Measurements from ENCODE around the gene NUP153. TPM values are rescaled to one million over a fixed set of nuclear protein-coding genes. Genes with fewer than 3 reads are reported as not detected.
A peak's percentile ranks its signal among the peaks of the same experiment; 100 is the strongest.

NUP153 gene
- total RNA-seq, 8 experiments from 2014 or later: 24.3 to 49.1 (median 32.7) TPM

GRCh38 chr6:17672064-17672718, 34.5 kb downstream of the NUP153 start:
- H3K4me1 ChIP-seq (replicated peaks in 1 of 2): no peaks in the 10 kb centered on the region
- in situ Hi-C loops (cut with MboI; ENCODE audit: low pct_unique_long_range_greater_than_20kb in 2 of 9, low sequenced_read_pairs in 9 of 9, unreplicated experiment in 9 of 9): no loop called here
- no peak overlapping the region for H3K27ac ChIP-seq
- WGBS, 10 experiments: 90 to 100% (median 98%) methylated on average over 1 to 7 of the region's 7 CpGs; no CpG with 5 or more reads in 2 of the 10 experiments
- H3K4me3 ChIP-seq: no peak overlapping the region
- no peak for ATAC-seq (replicated peaks in 6 of 8)

- Histone ChIP-seq H3K27ac (no peak overlapping the region), H3K4me3 (no peak overlapping the region), H3K4me1 (replicated peaks in 1 of 2) (no peaks in the 10 kb centered on the region)
- in situ Hi-C loops (cut with MboI; ENCODE audit: low pct_unique_long_range_greater_than_20kb in 2 of 9, low sequenced_read_pairs in 9 of 9, unreplicated experiment in 9 of 9): no loop called here
- ATAC-seq (replicated peaks in 6 of 8): peak in 1 of 8 experiments; percentile 55
- WGBS, 10 experiments: 86 to 100% (median 100%) methylated on average over 1 of the region's 1 CpG; no CpG with 5 or more reads in 4 of the 10 experiments
These were observed 40.1 kb downstream of the NUP153 start for GRCh38 chr6:17666646-17667045.

GRCh38 chr6:17665132-17665531, 41.6 kb downstream of the NUP153 start:
- no peak for ATAC-seq (replicated peaks in 6 of 8)
- Histone ChIP-seq H3K4me1 (replicated peaks in 1 of 2) (no peaks in the 10 kb centered on the region), H3K4me3 (no peak overlapping the region), H3K27ac (no peak overlapping the region)
- WGBS, 10 experiments: 88 to 100% (median 100%) methylated on average over 1 of the region's 1 CpG; no CpG with 5 or more reads in 3 of the 10 experiments
- in situ Hi-C loops (cut with MboI; ENCODE audit: low pct_unique_long_range_greater_than_20kb in 2 of 9, low sequenced_read_pairs in 9 of 9, unreplicated experiment in 9 of 9): no loop called here

GRCh38 chr6:17663226-17663625, 43.5 kb downstream of the NUP153 start:
- 94 to 100% (median 100%) methylated on average over 1 to 4 of the region's 4 CpGs; no CpG with 5 or more reads in 6 of the 10 experiments for WGBS, 10 experiments
- H3K4me1 ChIP-seq (replicated peaks in 1 of 2): no peaks in the 10 kb centered on the region
- in situ Hi-C loops (cut with MboI; ENCODE audit: low pct_unique_long_range_greater_than_20kb in 2 of 9, low sequenced_read_pairs in 9 of 9, unreplicated experiment in 9 of 9): no loop called here
- no peak for ATAC-seq (replicated peaks in 6 of 8)
- H3K27ac ChIP-seq: no peak overlapping the region
- no peak overlapping the region for H3K4me3 ChIP-seq

GRCh38 chr6:17662585-17662984, 44.1 kb downstream of the NUP153 start:
- Histone ChIP-seq H3K27ac (no peak overlapping the region), H3K4me1 (replicated peaks in 1 of 2) (no peaks in the 10 kb centered on the region), H3K4me3 (no peak overlapping the region)
- ATAC-seq (replicated peaks in 6 of 8): no peak
- WGBS, 10 experiments: 83 to 100% (median 94%) methylated on average over 1 to 2 of the region's 2 CpGs; no CpG with 5 or more reads in 2 of the 10 experiments
- in situ Hi-C loops (cut with MboI; ENCODE audit: low pct_unique_long_range_greater_than_20kb in 2 of 9, low sequenced_read_pairs in 9 of 9, unreplicated experiment in 9 of 9): no loop called here

GRCh38 chr6:17656644-17657043, 50.1 kb downstream of the NUP153 start:
- Histone ChIP-seq H3K4me1 (replicated peaks in 1 of 2) (no peaks in the 10 kb centered on the region), H3K27ac (no peak overlapping the region), H3K4me3 (no peak overlapping the region)
- no peak for ATAC-seq (replicated peaks in 6 of 8)
- in situ Hi-C loops (cut with MboI; ENCODE audit: low pct_unique_long_range_greater_than_20kb in 2 of 9, low sequenced_read_pairs in 9 of 9, unreplicated experiment in 9 of 9): no loop called here
- WGBS, 10 experiments: 86 to 100% (median 100%) methylated on average over 1 to 2 of the region's 3 CpGs; no CpG with 5 or more reads in 1 of the 10 experiments

GRCh38 chr6:17656092-17656491, 50.6 kb downstream of the NUP153 start:
- no peaks in the 10 kb centered on the region for H3K4me1 ChIP-seq (replicated peaks in 1 of 2)
- no peak for ATAC-seq (replicated peaks in 6 of 8)
- H3K4me3 ChIP-seq: no peak overlapping the region
- in situ Hi-C loops (cut with MboI; ENCODE audit: low pct_unique_long_range_greater_than_20kb in 2 of 9, low sequenced_read_pairs in 9 of 9, unreplicated experiment in 9 of 9): no loop called here
- WGBS, 10 experiments: 100% methylated on average over 1 of the region's 1 CpG; no CpG with 5 or more reads in 8 of the 10 experiments
- H3K27ac ChIP-seq: no peak overlapping the region

GRCh38 chr6:17653198-17653882, 53.4 kb downstream of the NUP153 start:
- H3K27ac ChIP-seq: no peak overlapping the region
- H3K4me1 ChIP-seq (replicated peaks in 1 of 2): no peaks in the 10 kb centered on the region
- in situ Hi-C loops (cut with MboI; ENCODE audit: low pct_unique_long_range_greater_than_20kb in 2 of 9, low sequenced_read_pairs in 9 of 9, unreplicated experiment in 9 of 9): no loop called here
- peak in 1 of 8 experiments; percentile 22 for ATAC-seq (replicated peaks in 6 of 8)
- H3K4me3 ChIP-seq: no peak overlapping the region
- 0 to 100% (median 67%) methylated on average over 1 to 5 of the region's 5 CpGs; no CpG with 5 or more reads in 1 of the 10 experiments for whole genome bisulfite sequencing, 10 experiments

GRCh38 chr6:17650656-17651309, 55.9 kb downstream of the NUP153 start:
- in situ Hi-C loops (cut with MboI; ENCODE audit: low pct_unique_long_range_greater_than_20kb in 2 of 9, low sequenced_read_pairs in 9 of 9, unreplicated experiment in 9 of 9): no loop called here
- WGBS, 10 experiments: 78 to 100% (median 95%) methylated on average over 1 to 3 of the region's 3 CpGs; no CpG with 5 or more reads in 3 of the 10 experiments
- ATAC-seq (replicated peaks in 6 of 8): no peak
- no peaks in the 10 kb centered on the region for H3K4me1 ChIP-seq (replicated peaks in 1 of 2)
- no peak overlapping the region for H3K27ac ChIP-seq
- no peak overlapping the region for H3K4me3 ChIP-seq

GRCh38 chr6:17648745-17649144, 58.0 kb downstream of the NUP153 start:
- WGBS, 10 experiments: 88 to 100% (median 95%) methylated on average over 1 to 3 of the region's 3 CpGs; no CpG with 5 or more reads in 3 of the 10 experiments
- Histone ChIP-seq H3K27ac (no peak overlapping the region), H3K4me1 (replicated peaks in 1 of 2) (no peaks in the 10 kb centered on the region), H3K4me3 (no peak overlapping the region)
- in situ Hi-C loops (cut with MboI; ENCODE audit: low pct_unique_long_range_greater_than_20kb in 2 of 9, low sequenced_read_pairs in 9 of 9, unreplicated experiment in 9 of 9): no loop called here
- no peak for ATAC-seq (replicated peaks in 6 of 8)

GRCh38 chr6:17640477-17640917, 66.2 kb downstream of the NUP153 start:
- Histone ChIP-seq H3K4me1 (replicated peaks in 1 of 2) (no peaks in the 10 kb centered on the region), H3K27ac (no peak overlapping the region), H3K4me3 (no peak overlapping the region)
- no peak for ATAC-seq (replicated peaks in 6 of 8)
- in situ Hi-C loops (cut with MboI; ENCODE audit: low pct_unique_long_range_greater_than_20kb in 2 of 9, low sequenced_read_pairs in 9 of 9, unreplicated experiment in 9 of 9): no loop called here
- WGBS, 10 experiments: 86 to 100% (median 100%) methylated on average over 1 to 3 of the region's 3 CpGs; no CpG with 5 or more reads in 4 of the 10 experiments

GRCh38 chr6:17638212-17638715, 68.5 kb downstream of the NUP153 start:
- in situ Hi-C loops (cut with MboI; ENCODE audit: low pct_unique_long_range_greater_than_20kb in 2 of 9, low sequenced_read_pairs in 9 of 9, unreplicated experiment in 9 of 9): no loop called here
- H3K27ac ChIP-seq: no peak overlapping the region
- 0 to 100% (median 86%) methylated on average over 1 to 2 of the region's 2 CpGs; no CpG with 5 or more reads in 1 of the 10 experiments for WGBS, 10 experiments

GRCh38 chr6:17635568-17635967, 71.2 kb downstream of the NUP153 start:
- H3K4me1 ChIP-seq (replicated peaks in 1 of 2): no peaks in the 10 kb centered on the region
- no peak overlapping the region for H3K4me3 ChIP-seq
- in situ Hi-C loops (cut with MboI; ENCODE audit: low pct_unique_long_range_greater_than_20kb in 2 of 9, low sequenced_read_pairs in 9 of 9, unreplicated experiment in 9 of 9): no loop called here
- 79 to 100% (median 96%) methylated on average over 2 to 4 of the region's 4 CpGs; no CpG with 5 or more reads in 3 of the 10 experiments for WGBS, 10 experiments
- ATAC-seq (replicated peaks in 6 of 8): no peak
- H3K27ac ChIP-seq: no peak overlapping the region

More at GRCh38 chr6:17638212-17638715, 68.5 kb downstream of the NUP153 start:
- Histone ChIP-seq H3K4me3 (no peak overlapping the region), H3K4me1 (replicated peaks in 1 of 2) (no peaks in the 10 kb centered on the region)
- ATAC-seq (replicated peaks in 6 of 8): no peak
